ENCODE measurements around the gene CTSK. TPM values are rescaled to one million over a fixed set of nuclear protein-coding genes. Genes with fewer than 3 reads are reported as not detected.
A peak's percentile ranks its signal among the peaks of the same experiment; 100 is the strongest.
"Not testable (repeated sequence)": the region's sequence is repeated elsewhere in the genome, so short reads cannot be mapped to it uniquely, and the experiment has no call there.

The CTSK gene
- total RNA-seq, 3 donors from 2014 or later (not counting 1 experiment from before 2014, with no cell fraction given): 9.1 to 11.0 (median 9.1) TPM

DNA sequence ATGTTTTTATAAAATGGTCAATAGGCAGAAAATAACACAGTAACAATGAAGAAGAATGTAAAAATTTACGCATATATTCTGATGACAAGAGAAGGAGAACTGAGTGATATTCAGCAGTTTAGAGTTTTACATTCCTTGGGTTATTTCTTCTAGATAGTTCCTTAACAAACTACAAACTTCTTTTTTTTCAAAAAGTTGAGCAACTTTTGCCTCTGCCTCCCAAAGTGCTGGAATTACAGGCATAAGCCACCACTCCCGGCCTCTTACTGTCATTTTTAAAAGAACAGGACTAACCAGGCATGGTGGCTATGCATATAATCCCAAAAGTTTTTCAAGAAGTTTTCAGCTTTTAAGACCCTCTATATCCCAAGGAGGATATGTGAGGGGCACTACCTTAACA, 35.4 kb upstream of the CTSK start:
- Histone ChIP-seq H3K4me3 (ENCODE audit: low read length) (no peak overlapping the region), H3K9me3 (ENCODE audit: control insufficient read depth, insufficient read depth, low read length) (no peaks in the 10 kb centered on the region), H3K4me1 (ENCODE audit: control insufficient read depth, insufficient read depth, low read length) (no peaks in the 10 kb centered on the region), H3K36me3 (ENCODE audit: control insufficient read depth, insufficient read depth, low read length) (peaks cover 27% of the 10 kb centered on the region), H3K27ac (ENCODE audit: low read length) (no peak overlapping the region), H3K27me3 (ENCODE audit: control insufficient read depth, insufficient read depth, low read length) (no peaks in the 10 kb centered on the region)
- Mint-ChIP-seq H3K4me1 (peaks cover 0 to 5% of the 10 kb centered on the region in 2 donors), H3K4me3 (no peak overlapping the region), H3K27me3 (ENCODE audit: low read depth in 2 of 2) (no peaks in the 10 kb centered on the region), H3K9me3 (no peaks in the 10 kb centered on the region), H3K36me3 (peaks cover 7% of the 10 kb centered on the region), H3K27ac (no peak overlapping the region)
- 100% methylated on average over 2 of the region's 2 CpGs for WGBS (ENCODE audit: insufficient coverage)
- intact Hi-C loops (cut with micrococcal nuclease): no loop called here
- ATAC-seq: no peak
- TF ChIP-seq, protein P1, sequence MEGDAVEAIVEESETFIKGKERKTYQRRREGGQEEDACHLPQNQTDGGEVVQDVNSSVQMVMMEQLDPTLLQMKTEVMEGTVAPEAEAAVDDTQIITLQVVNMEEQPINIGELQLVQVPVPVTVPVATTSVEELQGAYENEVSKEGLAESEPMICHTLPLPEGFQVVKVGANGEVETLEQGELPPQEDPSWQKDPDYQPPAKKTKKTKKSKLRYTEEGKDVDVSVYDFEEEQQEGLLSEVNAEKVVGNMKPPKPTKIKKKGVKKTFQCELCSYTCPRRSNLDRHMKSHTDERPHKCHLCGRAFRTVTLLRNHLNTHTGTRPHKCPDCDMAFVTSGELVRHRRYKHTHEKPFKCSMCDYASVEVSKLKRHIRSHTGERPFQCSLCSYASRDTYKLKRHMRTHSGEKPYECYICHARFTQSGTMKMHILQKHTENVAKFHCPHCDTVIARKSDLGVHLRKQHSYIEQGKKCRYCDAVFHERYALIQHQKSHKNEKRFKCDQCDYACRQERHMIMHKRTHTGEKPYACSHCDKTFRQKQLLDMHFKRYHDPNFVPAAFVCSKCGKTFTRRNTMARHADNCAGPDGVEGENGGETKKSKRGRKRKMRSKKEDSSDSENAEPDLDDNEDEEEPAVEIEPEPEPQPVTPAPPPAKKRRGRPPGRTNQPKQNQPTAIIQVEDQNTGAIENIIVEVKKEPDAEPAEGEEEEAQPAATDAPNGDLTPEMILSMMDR (IDR thresholded peaks at IDR 0.05): no peak
- no peak for DNase-seq

DNA sequence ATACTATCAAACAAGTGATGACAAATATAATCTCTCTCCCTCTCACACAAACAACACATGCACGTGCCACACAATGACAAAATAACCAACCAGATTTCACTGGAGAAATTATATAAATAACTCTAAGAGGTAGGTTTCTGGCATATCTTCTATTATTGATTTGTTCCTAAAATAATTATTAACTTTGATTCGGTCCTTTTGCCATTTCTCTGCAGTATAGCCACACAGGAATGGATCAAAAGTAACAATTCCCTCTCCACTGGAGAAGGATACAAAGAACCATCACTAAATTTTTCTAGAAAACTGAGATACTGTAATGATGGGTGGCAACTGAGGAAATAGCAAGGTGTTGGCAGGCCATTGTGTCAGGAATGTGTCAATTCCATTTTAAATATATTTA, 34.9 kb upstream of the CTSK start:
- TF ChIP-seq, protein P1 (IDR thresholded peaks at IDR 0.05): no peak
- no peak overlapping the region for H3K4me3 ChIP-seq (ENCODE audit: low read length)

DNA sequence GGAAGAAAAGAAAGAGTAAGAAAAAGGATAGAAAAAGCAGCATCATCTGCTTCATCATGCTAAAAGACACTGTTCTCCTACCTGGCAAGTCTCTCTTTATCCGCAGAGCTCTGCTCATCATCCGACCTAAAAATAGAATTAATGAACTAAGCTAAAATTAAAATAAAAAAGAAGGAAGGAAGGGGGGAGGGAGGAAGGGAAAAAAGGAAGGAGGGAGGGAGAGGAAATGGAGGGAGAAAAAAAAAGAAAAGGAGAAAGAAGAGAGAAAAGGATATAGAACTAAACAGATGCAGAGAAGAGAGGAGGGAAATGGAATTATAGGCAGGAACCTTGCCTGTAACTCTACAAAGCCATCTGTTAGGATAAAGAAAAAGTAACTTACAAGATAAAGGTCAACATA, 34.3 kb upstream of the CTSK start:
- intact Hi-C loops (cut with micrococcal nuclease): no loop called here
- Histone ChIP-seq H3K27me3 (ENCODE audit: control insufficient read depth, insufficient read depth, low read length) (no peaks in the 10 kb centered on the region), H3K27ac (ENCODE audit: low read length) (no peak overlapping the region), H3K4me1 (ENCODE audit: control insufficient read depth, insufficient read depth, low read length) (no peaks in the 10 kb centered on the region), H3K36me3 (ENCODE audit: control insufficient read depth, insufficient read depth, low read length) (peaks cover 32% of the 10 kb centered on the region), H3K4me3 (ENCODE audit: low read length) (no peak overlapping the region), H3K9me3 (ENCODE audit: control insufficient read depth, insufficient read depth, low read length) (no peaks in the 10 kb centered on the region)
- Mint-ChIP-seq H3K4me1 (peaks cover 0 to 5% of the 10 kb centered on the region in 2 donors), H3K36me3 (peaks cover 13% of the 10 kb centered on the region), H3K4me3 (no peak overlapping the region), H3K27me3 (ENCODE audit: low read depth in 2 of 2) (no peaks in the 10 kb centered on the region), H3K9me3 (no peaks in the 10 kb centered on the region), H3K27ac (no peak overlapping the region)
- TF ChIP-seq, protein P1 (IDR thresholded peaks at IDR 0.05): no peak
- ATAC-seq (no peak), DNase-seq (no peak)
- WGBS (ENCODE audit: insufficient coverage): no CpG with 5 or more reads among the region's 2 CpGs

More for the DNA sequence above, 34.9 kb upstream of the CTSK start:
- ATAC-seq (no peak), DNase-seq (no peak)
- Mint-ChIP-seq H3K36me3 (peaks cover 12% of the 10 kb centered on the region), H3K27ac (no peak overlapping the region), H3K4me3 (no peak overlapping the region), H3K9me3 (no peaks in the 10 kb centered on the region), H3K27me3 (ENCODE audit: low read depth in 2 of 2) (no peaks in the 10 kb centered on the region), H3K4me1 (peaks cover 0 to 5% of the 10 kb centered on the region in 2 donors)
- Histone ChIP-seq H3K27me3 (ENCODE audit: control insufficient read depth, insufficient read depth, low read length) (no peaks in the 10 kb centered on the region), H3K9me3 (ENCODE audit: control insufficient read depth, insufficient read depth, low read length) (no peaks in the 10 kb centered on the region), H3K27ac (ENCODE audit: low read length) (no peak overlapping the region), H3K4me1 (ENCODE audit: control insufficient read depth, insufficient read depth, low read length) (no peaks in the 10 kb centered on the region), H3K36me3 (ENCODE audit: control insufficient read depth, insufficient read depth, low read length) (peaks cover 32% of the 10 kb centered on the region)
- intact Hi-C loops (cut with micrococcal nuclease): no loop called here
- WGBS (ENCODE audit: insufficient coverage): no CpG with 5 or more reads among the region's 2 CpGs

DNA sequence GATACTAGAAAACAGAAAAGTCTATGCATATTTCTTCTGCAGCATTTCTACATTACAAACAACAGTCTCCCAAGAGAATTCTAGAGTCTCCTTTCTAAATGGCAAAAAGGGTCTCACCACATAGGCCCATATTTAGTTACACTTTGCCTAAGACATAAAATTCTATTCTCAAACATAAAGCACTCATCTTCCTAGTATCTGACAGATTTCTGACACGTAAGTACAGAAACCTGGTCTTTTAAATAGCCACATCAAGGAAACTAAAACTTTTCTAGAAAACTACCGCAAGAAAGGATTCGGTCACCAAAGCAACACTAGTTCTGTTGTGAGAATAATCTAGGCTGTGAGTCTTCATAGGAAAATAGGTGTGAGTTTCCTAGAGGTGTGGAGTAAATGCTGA, 33.6 kb upstream of the CTSK start:
- Histone ChIP-seq H3K27me3 (ENCODE audit: control insufficient read depth, insufficient read depth, low read length) (no peaks in the 10 kb centered on the region), H3K4me3 (ENCODE audit: low read length) (no peak overlapping the region), H3K9me3 (ENCODE audit: control insufficient read depth, insufficient read depth, low read length) (no peaks in the 10 kb centered on the region), H3K27ac (ENCODE audit: low read length) (no peak overlapping the region), H3K4me1 (ENCODE audit: control insufficient read depth, insufficient read depth, low read length) (no peaks in the 10 kb centered on the region), H3K36me3 (ENCODE audit: control insufficient read depth, insufficient read depth, low read length) (peaks cover 39% of the 10 kb centered on the region)
- no peak overlapping the region for H3K4me3 Mint-ChIP-seq
- intact Hi-C loops (cut with micrococcal nuclease): no loop called here
- H3K27me3 Mint-ChIP-seq (ENCODE audit: low read depth in 2 of 2): no peaks in the 10 kb centered on the region
- DNase-seq (peak in 1 of 2 donors; percentile 62), ATAC-seq (no peak)
- WGBS (ENCODE audit: insufficient coverage): 77% methylated on average over 2 of the region's 3 CpGs
- TF ChIP-seq, protein P1 (IDR thresholded peaks at IDR 0.05): no peak
- no peaks in the 10 kb centered on the region for H3K9me3 Mint-ChIP-seq
- peaks cover 13% of the 10 kb centered on the region for H3K36me3 Mint-ChIP-seq
- H3K4me1 Mint-ChIP-seq: peaks cover 0 to 2% of the 10 kb centered on the region in 2 donors
- no peak overlapping the region for H3K27ac Mint-ChIP-seq

DNA sequence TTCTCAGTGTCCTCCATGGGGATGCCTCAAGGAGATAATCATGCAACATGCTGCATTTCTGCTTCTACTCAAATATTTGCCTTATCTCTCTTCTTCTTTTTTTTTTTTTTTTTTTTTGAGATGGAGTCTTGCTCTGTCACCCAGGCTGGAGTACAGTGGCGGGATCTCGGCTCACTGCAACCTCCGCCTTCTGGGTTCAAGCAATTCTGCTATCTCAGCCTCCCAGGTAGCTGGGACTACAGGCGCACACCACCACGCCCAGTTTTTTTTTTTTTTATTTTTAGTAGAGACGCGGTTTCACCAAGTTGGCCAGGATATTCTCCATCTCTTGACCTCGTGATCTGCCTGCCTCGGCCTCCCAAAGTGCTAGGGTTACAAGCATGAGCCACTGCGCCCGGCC, 32.8 kb upstream of the CTSK start:
- ATAC-seq; DNase-seq; H3K4me3 ChIP-seq (ENCODE audit: low read length); H3K9me3 Mint-ChIP-seq; H3K4me1 ChIP-seq (ENCODE audit: control insufficient read depth, insufficient read depth, low read length); H3K9me3 ChIP-seq (ENCODE audit: control insufficient read depth, insufficient read depth, low read length); intact Hi-C loops (cut with micrococcal nuclease); H3K4me3 Mint-ChIP-seq; H3K4me1 Mint-ChIP-seq; H3K27me3 Mint-ChIP-seq (ENCODE audit: low read depth in 2 of 2); H3K27me3 ChIP-seq (ENCODE audit: control insufficient read depth, insufficient read depth, low read length); H3K27ac ChIP-seq (ENCODE audit: low read length); H3K27ac Mint-ChIP-seq: not testable (repeated sequence)
- H3K36me3 Mint-ChIP-seq: peaks cover 13% of the 10 kb centered on the region
- 95% methylated on average over 11 of the region's 11 CpGs for WGBS (ENCODE audit: insufficient coverage)
- H3K36me3 ChIP-seq (ENCODE audit: control insufficient read depth, insufficient read depth, low read length): peaks cover 44% of the 10 kb centered on the region
